ENCODE data around the gene SENP1. TPM values are rescaled to one million over a fixed set of nuclear protein-coding genes. Genes with fewer than 3 reads are reported as not detected.
A peak's percentile ranks its signal among the peaks of the same experiment; 100 is the strongest.

Gene SENP1
- total and polyA plus RNA-seq, 2 experiments from 2014 or later: 8.6 to 27.7 TPM

DNA sequence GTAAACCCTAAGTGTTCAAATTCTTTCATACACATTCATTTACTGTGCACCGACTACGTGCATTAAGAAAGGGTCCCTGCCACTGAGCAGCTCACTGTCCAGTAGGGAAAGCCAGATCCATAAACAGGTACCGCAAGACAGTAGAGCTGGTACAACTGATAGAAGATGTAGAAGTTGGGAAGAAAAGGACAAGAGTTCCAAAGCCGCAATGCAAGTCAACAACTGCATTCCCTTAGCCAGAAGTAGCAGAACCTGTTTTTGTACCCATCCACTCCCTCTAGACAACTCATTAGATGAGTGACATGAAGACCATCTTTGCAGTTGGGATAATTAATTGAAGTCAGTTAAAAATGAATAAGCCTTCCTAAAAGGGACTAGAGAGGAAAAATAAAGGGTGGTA lies 1.3 kb downstream of the SENP1 start:
- H3K4me2 ChIP-seq: peak overlapping the region; percentile 95
- H3K4me3 ChIP-seq: peak overlapping the region; percentile 81
- H3K4me1 Mint-ChIP-seq: peaks cover 19% of the 10 kb centered on the region
- H3K9me2 ChIP-seq (ENCODE audit: insufficient read depth): no peaks in the 10 kb centered on the region
- H3K36me3 Mint-ChIP-seq (ENCODE audit: low read depth): peaks cover 5% of the 10 kb centered on the region; the same call in 1 of the 3 replicates
- no peak overlapping the region for H3K27ac Mint-ChIP-seq
- TF ChIP-seq, protein P1, sequence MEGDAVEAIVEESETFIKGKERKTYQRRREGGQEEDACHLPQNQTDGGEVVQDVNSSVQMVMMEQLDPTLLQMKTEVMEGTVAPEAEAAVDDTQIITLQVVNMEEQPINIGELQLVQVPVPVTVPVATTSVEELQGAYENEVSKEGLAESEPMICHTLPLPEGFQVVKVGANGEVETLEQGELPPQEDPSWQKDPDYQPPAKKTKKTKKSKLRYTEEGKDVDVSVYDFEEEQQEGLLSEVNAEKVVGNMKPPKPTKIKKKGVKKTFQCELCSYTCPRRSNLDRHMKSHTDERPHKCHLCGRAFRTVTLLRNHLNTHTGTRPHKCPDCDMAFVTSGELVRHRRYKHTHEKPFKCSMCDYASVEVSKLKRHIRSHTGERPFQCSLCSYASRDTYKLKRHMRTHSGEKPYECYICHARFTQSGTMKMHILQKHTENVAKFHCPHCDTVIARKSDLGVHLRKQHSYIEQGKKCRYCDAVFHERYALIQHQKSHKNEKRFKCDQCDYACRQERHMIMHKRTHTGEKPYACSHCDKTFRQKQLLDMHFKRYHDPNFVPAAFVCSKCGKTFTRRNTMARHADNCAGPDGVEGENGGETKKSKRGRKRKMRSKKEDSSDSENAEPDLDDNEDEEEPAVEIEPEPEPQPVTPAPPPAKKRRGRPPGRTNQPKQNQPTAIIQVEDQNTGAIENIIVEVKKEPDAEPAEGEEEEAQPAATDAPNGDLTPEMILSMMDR (conservative IDR thresholded peaks at IDR 0.05; ENCODE audit: low read depth in 2 of 2): no peak
- no peaks in the 10 kb centered on the region for H3K9me3 Mint-ChIP-seq
- peaks cover 15% of the 10 kb centered on the region for H3F3A ChIP-seq (replicated peaks; ENCODE audit: low read depth)
- peaks cover 4% of the 10 kb centered on the region for H3K27me3 Mint-ChIP-seq (ENCODE audit: insufficient read depth, low read depth, poor library complexity)
- ATAC-seq (no peak), DNase-seq (ENCODE audit: low spot score) (peak; percentile 17)
- H2AFZ ChIP-seq: no peak overlapping the region
- H3K27ac ChIP-seq (ENCODE audit: low read depth): no peak overlapping the region
- H3K27me3 ChIP-seq (ENCODE audit: insufficient read depth): peaks cover 16% of the 10 kb centered on the region
- peaks cover 17% of the 10 kb centered on the region for H3K4me1 ChIP-seq (ENCODE audit: insufficient read depth)
- H4K20me1 ChIP-seq (replicated peaks; ENCODE audit: insufficient read depth): no peaks in the 10 kb centered on the region
- no peaks in the 10 kb centered on the region for H3K36me3 ChIP-seq (ENCODE audit: insufficient read depth)
- H3K4me3 Mint-ChIP-seq: peak overlapping the region; percentile 95
- H3K79me2 ChIP-seq (replicated peaks; ENCODE audit: insufficient read depth): peaks cover 55% of the 10 kb centered on the region

DNA sequence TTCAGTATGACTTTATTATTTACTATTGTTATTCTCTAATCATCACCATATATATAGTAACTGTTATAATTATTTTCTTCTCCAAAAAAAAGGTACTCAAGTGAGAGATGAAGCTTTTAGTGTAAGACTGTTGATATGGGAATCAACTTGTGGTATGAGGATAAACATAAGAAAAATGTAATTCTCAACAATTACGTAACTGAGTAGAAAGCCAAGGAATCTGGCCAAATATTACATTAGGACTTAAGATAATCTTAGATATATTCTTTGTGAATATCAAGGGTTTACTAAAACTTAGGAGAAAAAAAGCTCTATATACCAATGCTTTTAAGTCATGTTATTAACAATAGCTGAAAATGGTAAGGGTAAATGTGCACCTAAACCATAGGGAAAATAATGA lies 13.3 kb downstream of the SENP1 start:
- peaks cover 2% of the 10 kb centered on the region for H3K27me3 Mint-ChIP-seq (ENCODE audit: insufficient read depth, low read depth, poor library complexity)
- Histone ChIP-seq H3K4me2 (no peak overlapping the region), H3K9me2 (ENCODE audit: insufficient read depth) (no peaks in the 10 kb centered on the region), H2AFZ (no peak overlapping the region), H3F3A (replicated peaks; ENCODE audit: low read depth) (no peaks in the 10 kb centered on the region), H4K20me1 (replicated peaks; ENCODE audit: insufficient read depth) (peaks cover 10% of the 10 kb centered on the region; the same call in 1 of the 2 replicates), H3K4me3 (no peak overlapping the region), H3K4me1 (ENCODE audit: insufficient read depth) (no peaks in the 10 kb centered on the region), H3K27me3 (ENCODE audit: insufficient read depth) (no peaks in the 10 kb centered on the region), H3K27ac (ENCODE audit: low read depth) (no peak overlapping the region), H3K36me3 (ENCODE audit: insufficient read depth) (peaks cover 15% of the 10 kb centered on the region), H3K79me2 (replicated peaks; ENCODE audit: insufficient read depth) (no peaks in the 10 kb centered on the region)
- DNase-seq (ENCODE audit: low spot score): no peak
- H3K9me3 Mint-ChIP-seq: no peaks in the 10 kb centered on the region
- peaks cover 25% of the 10 kb centered on the region for H3K36me3 Mint-ChIP-seq (ENCODE audit: low read depth)
- no peak for ATAC-seq
- H3K4me3 Mint-ChIP-seq: no peak overlapping the region
- H3K27ac Mint-ChIP-seq: no peak overlapping the region
- no peaks in the 10 kb centered on the region for H3K4me1 Mint-ChIP-seq
- TF ChIP-seq NANOG (IDR thresholded peaks at IDR 0.05; ENCODE audit: borderline replicate concordance) (no peak), STAT1 (IDR thresholded peaks at IDR 0.05; ENCODE audit: unreplicated experiment) (no peak), EZH2 (IDR thresholded peaks at IDR 0.05; ENCODE audit: low read depth, unreplicated experiment) (no peak), JUNB (IDR thresholded peaks at IDR 0.05; ENCODE audit: unreplicated experiment) (no peak), CREB1 (CRISPR knock-in tag; IDR thresholded peaks at IDR 0.05; ENCODE audit: low read depth) (no peak), EZH2phosphoT487 (IDR thresholded peaks at IDR 0.05; ENCODE audit: unreplicated experiment) (no peak)
- TF ChIP-seq, protein P2, sequence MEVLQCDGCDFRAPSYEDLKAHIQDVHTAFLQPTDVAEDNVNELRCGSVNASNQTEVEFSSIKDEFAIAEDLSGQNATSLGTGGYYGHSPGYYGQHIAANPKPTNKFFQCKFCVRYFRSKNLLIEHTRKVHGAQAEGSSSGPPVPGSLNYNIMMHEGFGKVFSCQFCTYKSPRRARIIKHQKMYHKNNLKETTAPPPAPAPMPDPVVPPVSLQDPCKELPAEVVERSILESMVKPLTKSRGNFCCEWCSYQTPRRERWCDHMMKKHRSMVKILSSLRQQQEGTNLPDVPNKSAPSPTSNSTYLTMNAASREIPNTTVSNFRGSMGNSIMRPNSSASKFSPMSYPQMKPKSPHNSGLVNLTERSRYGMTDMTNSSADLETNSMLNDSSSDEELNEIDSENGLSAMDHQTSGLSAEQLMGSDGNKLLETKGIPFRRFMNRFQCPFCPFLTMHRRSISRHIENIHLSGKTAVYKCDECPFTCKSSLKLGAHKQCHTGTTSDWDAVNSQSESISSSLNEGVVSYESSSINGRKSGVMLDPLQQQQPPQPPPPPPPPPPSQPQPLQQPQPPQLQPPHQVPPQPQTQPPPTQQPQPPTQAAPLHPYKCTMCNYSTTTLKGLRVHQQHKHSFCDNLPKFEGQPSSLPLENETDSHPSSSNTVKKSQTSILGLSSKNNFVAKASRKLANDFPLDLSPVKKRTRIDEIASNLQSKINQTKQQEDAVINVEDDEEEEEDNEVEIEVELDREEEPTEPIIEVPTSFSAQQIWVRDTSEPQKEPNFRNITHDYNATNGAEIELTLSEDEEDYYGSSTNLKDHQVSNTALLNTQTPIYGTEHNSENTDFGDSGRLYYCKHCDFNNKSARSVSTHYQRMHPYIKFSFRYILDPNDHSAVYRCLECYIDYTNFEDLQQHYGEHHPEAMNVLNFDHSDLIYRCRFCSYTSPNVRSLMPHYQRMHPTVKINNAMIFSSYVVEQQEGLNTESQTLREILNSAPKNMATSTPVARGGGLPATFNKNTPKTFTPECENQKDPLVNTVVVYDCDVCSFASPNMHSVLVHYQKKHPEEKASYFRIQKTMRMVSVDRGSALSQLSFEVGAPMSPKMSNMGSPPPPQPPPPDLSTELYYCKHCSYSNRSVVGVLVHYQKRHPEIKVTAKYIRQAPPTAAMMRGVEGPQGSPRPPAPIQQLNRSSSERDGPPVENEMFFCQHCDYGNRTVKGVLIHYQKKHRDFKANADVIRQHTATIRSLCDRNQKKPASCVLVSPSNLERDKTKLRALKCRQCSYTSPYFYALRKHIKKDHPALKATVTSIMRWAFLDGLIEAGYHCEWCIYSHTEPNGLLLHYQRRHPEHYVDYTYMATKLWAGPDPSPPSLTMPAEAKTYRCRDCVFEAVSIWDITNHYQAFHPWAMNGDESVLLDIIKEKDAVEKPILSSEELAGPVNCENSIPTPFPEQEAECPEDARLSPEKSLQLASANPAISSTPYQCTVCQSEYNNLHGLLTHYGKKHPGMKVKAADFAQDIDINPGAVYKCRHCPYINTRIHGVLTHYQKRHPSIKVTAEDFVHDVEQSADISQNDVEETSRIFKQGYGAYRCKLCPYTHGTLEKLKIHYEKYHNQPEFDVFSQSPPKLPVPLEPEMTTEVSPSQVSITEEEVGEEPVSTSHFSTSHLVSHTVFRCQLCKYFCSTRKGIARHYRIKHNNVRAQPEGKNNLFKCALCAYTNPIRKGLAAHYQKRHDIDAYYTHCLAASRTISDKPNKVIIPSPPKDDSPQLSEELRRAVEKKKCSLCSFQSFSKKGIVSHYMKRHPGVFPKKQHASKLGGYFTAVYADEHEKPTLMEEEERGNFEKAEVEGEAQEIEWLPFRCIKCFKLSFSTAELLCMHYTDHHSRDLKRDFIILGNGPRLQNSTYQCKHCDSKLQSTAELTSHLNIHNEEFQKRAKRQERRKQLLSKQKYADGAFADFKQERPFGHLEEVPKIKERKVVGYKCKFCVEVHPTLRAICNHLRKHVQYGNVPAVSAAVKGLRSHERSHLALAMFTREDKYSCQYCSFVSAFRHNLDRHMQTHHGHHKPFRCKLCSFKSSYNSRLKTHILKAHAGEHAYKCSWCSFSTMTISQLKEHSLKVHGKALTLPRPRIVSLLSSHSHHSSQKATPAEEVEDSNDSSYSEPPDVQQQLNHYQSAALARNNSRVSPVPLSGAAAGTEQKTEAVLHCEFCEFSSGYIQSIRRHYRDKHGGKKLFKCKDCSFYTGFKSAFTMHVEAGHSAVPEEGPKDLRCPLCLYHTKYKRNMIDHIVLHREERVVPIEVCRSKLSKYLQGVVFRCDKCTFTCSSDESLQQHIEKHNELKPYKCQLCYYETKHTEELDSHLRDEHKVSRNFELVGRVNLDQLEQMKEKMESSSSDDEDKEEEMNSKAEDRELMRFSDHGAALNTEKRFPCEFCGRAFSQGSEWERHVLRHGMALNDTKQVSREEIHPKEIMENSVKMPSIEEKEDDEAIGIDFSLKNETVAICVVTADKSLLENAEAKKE (CRISPR knock-in tag; IDR thresholded peaks at IDR 0.05): no peak
- TF ChIP-seq, protein P1 (conservative IDR thresholded peaks at IDR 0.05; ENCODE audit: low read depth in 2 of 2): no peak
- TF ChIP-seq, protein P3, sequence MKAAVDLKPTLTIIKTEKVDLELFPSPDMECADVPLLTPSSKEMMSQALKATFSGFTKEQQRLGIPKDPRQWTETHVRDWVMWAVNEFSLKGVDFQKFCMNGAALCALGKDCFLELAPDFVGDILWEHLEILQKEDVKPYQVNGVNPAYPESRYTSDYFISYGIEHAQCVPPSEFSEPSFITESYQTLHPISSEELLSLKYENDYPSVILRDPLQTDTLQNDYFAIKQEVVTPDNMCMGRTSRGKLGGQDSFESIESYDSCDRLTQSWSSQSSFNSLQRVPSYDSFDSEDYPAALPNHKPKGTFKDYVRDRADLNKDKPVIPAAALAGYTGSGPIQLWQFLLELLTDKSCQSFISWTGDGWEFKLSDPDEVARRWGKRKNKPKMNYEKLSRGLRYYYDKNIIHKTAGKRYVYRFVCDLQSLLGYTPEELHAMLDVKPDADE (IDR thresholded peaks at IDR 0.05): no peak
